ENCODE measurements around the gene PLXNA2.
A peak's percentile ranks its signal among the peaks of the same experiment; 100 is the strongest.

PLXNA2 gene

GRCh38 chr1:208118841-208119606 lies 125.2 kb downstream of the PLXNA2 start:
- DNase-seq (ENCODE audit: low spot score), result no peak

DNA sequence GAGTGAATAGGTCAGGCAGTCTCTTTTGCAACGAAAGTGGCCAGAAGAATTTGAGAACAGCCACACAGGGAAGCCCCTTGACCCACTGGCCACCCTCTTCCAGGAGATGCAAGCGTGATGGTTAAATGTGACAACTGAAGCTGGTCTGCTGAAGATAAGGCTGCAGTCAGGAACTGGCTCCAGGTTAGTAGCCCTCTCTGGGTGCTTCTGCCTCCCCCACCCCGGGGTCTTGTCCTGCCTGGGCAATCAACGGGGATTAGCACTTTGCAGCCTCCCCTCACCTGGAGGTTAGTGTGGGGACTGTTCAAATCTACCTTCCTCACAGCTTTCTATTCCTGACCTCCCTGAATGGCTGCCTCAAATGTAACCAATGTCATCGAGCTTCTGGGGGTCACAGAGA lies 125.9 kb downstream of the PLXNA2 start:
- peak; percentile 16 for DNase-seq (ENCODE audit: low spot score)

GRCh38 chr1:208117826-208118225 lies 126.4 kb downstream of the PLXNA2 start:
- DNase-seq (ENCODE audit: low spot score), result peak; percentile 91

DNA sequence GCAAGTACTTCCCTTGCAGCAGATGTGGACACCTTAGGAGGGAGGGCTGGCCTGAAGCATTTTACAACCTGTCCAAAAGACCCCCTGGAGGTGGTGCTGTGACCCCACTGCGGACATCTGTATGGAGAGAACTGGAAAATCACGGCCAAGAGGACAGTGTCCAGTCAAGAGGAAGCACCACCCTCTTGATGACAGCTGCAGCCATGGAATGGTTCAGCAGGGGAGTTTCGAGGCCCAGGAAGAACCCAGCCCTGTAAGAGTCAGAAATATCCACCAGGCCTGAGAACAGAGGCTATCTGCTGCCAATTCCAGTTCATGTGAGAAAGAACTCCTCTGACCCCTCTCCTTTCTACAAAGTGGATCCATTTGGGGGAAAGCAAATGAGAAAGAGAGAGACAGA lies 126.8 kb downstream of the PLXNA2 start:
- DNase-seq (ENCODE audit: low spot score), result no peak

- no peak for DNase-seq (ENCODE audit: low spot score)
Measured at GRCh38 chr1:208115924-208116640, 128.1 kb downstream of the PLXNA2 start.

DNA sequence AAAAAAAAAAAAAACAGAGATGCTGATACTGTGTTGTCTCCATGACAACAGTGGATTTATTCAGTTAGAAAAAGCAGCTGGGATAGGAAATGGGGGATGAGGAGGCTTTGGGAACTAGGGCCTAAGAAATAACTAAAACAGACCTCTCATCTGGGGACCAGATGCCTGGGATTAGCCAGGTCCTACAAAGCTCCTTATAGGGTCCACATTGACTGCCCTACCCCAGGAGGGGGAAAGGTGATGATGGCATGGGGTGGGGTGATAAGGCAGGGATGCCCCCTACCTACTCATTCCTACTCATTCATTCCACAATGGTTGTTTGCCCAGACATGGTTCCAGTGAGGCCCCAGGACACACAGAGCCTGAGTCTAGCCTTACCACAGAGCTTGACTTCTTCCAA lies 131.2 kb downstream of the PLXNA2 start:
- DNase-seq (ENCODE audit: low spot score), result no peak

- no peak for DNase-seq (ENCODE audit: low spot score)
Measured at GRCh38 chr1:208112401-208112800, 131.8 kb downstream of the PLXNA2 start.

DNA sequence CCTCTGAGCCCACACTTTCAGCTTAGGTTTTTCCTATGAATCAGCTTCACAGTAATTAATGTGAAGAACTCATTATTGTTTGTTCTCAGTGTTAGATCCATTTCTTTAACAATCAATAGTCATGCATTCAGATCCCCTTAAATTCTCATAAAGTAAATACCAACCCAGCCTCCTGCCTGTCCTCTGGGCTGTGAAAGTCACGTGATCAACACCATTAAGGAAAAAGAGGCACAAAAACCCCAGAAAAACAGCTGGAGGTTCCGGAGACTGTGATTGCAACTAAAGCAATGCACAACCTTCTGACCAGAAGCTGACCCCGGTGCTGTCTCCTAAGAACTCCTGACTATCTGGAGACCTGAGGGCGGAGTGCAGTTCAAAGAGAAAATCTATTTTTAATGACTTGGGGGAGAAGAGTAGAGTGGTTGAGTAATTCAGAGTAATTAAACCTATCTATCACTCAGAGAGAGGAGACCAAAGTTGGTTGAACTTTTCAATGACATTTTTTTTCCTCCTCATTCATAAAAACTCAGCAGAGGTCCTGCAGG lies 132.5 kb downstream of the PLXNA2 start:
- DNase-seq (ENCODE audit: low spot score), result no peak

DNA sequence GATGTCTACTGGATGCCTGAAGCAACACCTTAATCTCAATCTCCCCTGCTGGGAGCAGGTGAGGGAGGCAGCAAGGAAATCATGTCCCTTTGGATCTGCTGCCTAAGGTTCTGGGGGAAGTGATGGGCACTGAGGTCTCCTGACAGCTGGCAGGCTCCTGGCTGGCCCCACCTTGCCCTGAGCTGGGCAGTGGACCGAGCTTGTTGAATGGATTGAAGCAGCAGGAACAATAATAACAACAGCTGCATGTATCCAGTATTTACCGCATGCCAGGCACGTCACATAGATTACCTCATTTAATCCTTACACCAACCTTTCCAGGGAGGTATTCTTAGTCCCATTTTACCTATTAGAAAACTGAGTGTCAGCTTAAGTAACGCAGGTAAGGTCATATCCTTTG lies 133.9 kb downstream of the PLXNA2 start:
- no peak for DNase-seq (ENCODE audit: low spot score)

DNA sequence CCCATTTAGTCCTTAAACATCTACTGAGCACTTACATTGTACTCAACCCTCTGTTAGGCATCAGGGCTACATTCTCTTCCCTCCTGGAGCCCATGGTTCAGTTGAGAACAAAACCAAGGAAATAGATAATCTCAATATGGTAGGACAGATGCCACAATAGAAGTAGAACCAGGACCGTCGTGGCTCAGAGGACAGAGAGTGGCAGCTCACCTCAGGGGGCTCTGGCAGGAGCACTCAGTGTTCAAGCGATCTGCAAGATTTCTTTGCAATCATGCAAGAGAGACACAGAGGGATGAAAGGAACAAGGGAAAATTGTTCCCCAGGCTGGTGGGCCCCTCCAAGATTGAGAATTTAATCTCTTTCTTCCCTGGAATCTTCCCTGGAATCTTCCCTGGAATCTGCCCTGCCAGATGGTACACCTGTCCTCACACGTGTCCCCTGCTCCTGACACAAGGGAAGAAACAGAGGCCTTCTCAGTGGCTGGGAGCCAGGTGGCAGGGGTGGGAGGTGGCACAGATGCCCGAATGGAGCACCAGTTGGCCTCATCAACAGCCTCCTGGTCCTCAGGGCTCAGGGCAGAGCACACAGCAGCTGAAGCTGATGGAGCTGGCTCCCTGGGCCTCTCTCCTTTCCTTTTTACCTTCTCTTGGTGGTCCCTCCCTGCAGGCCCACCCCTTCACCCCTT lies 135.4 kb downstream of the PLXNA2 start:
- DNase-seq (ENCODE audit: low spot score), result no peak

DNA sequence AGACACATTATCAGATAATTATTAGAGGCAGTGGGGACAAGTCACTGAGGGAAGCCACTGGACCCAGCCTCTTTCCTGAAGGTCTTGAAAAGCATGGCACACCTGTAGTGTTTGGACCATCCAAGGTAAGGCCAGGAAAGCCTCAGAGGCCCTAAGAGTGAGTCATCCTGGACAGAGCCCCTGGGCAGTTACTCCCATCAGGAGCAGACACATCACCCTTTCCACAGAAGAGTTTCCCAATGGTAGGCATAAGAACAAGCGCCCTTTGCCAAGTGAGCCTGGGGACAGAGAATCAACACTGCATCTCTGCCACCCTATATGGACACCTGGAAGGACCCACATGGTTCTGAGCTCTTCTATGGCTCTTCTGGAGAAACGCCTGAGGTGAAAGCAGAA lies 136.0 kb downstream of the PLXNA2 start:
- DNase-seq (ENCODE audit: low spot score), result no peak

- no peak for DNase-seq (ENCODE audit: low spot score)
Measured at GRCh38 chr1:208107425-208108212, 136.6 kb downstream of the PLXNA2 start.

- DNase-seq (ENCODE audit: low spot score), result no peak
Measured at GRCh38 chr1:208106218-208106617, 138.0 kb downstream of the PLXNA2 start.

DNA sequence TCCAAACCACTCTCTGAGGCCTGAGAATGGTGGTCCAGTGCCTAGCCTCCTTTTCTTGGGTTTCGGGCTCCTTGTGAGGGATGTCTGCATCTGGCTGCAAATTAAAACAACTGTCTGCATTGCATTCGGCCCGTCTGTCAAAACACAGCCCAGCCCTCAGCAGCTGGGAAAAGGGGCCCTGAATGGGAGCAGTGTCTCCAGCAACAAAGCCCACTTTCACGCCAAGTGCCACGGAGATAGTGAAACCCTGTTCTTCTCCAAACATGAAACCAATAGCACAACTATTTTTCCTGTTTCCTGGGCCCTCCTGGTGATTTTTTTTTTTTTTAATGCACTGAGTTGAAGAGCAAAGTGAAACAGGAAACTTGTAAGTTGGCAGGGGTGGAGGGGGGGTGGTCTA lies 138.4 kb downstream of the PLXNA2 start:
- no peak for DNase-seq (ENCODE audit: low spot score)

- DNase-seq (ENCODE audit: low spot score), result no peak
Measured at GRCh38 chr1:208103597-208104513, 140.3 kb downstream of the PLXNA2 start.

DNA sequence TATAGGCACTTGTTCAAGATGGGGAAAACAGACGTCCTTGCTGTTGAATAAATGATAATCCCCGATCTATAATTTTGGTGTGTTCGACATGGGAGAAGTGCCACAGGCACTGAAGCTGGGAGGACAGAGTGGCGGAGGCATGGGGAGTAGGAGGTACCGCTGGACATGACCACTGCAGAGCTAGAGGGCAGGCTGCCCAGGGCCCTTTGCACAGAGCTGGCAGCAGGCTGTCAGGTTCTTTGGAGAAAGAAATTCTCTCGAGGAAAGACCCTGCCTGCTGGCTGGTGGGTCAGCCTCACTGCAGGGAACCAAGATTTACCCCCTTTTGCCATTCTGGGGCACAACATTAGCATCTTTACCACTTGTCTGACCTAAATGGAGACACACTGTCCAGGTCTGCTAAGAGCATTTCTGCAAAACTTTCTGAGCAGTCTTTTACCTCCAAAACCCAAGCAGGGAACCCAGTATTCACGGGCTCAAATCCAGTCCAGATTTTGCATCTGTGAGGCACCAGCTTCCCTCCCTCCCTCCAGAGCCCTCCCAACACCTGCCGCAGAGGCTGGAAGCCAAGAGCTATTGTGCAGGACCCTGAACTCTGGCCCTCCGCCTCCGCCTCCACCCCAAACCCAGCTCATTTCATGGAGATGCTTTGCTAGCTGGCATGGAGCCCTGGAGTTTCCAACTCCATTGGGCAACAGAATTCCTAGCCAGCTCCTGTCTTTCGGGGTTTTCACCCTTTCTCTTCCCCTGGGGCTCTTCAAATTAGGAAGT lies 142.3 kb downstream of the PLXNA2 start:
- DNase-seq (ENCODE audit: low spot score), result peak; percentile 45

GRCh38 chr1:208100906-208101305 lies 143.3 kb downstream of the PLXNA2 start:
- DNase-seq (ENCODE audit: low spot score), result no peak

GRCh38 chr1:208100106-208100505 lies 144.1 kb downstream of the PLXNA2 start:
- no peak for DNase-seq (ENCODE audit: low spot score)

DNA sequence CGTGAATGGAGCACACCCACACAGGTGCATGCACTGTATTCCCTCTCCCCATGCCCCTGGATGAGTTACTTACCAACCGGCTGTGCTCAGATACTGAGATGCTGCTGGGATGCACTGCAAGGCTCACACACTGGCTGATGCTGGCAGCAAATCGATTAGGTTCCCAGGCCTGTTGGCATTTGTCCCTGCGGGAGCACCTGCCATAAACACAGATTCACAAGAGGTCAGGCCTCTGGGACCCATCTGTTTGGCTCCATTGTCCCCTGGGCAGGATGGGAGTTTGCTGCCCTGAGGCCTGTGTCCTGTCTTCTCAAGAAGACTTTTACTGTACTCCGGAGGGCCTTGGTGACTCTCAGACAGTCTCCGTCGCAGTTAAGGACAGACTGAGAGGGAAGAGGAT lies 145.4 kb downstream of the PLXNA2 start:
- DNase-seq (ENCODE audit: low spot score), result no peak

Measured in SK-N-DZ (cell line).